ENCODE results near the gene JOSD1.

Gene JOSD1

DNA sequence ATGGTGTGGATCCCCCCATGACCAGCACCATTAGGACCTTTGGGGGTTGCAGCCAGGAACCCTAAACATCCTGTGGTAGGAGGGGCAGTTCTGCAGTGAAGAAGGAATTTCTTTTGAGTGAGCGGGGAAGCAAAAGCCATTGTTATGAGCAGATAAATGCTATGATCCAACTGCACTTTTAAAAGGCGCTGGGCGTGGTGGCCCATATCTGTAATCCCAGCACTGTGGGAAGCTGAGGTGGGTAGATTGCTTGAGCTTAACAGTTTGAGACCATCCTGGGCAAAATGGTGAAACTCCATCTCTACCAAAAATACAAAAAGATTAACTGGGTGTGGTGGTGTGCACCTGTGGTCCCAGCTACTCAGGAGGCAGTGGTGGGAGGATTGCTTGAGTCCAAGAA is 24.9 kb downstream of the JOSD1 start:
- FAIRE-seq, result no peak

DNA sequence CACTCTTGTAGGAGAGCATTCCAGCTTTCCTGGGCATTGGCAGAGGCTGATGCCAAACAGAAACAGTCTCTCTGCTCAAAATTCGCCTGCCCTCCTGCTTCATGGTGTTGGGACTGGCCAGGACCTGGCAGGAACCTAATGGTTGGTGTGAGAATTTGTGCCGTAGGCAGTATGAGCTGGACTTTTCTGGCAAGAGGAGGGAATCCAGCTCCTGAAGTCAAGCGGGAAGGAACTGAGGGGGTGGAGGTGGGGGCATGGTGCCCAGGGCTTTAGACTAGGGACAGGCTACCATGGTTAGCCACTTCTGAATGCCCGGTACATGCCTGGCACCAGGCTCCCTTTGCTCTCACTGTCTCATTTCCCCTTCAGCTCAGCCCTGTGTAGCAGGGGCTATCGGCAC is 25.9 kb downstream of the JOSD1 start:
- no peak for FAIRE-seq

DNA sequence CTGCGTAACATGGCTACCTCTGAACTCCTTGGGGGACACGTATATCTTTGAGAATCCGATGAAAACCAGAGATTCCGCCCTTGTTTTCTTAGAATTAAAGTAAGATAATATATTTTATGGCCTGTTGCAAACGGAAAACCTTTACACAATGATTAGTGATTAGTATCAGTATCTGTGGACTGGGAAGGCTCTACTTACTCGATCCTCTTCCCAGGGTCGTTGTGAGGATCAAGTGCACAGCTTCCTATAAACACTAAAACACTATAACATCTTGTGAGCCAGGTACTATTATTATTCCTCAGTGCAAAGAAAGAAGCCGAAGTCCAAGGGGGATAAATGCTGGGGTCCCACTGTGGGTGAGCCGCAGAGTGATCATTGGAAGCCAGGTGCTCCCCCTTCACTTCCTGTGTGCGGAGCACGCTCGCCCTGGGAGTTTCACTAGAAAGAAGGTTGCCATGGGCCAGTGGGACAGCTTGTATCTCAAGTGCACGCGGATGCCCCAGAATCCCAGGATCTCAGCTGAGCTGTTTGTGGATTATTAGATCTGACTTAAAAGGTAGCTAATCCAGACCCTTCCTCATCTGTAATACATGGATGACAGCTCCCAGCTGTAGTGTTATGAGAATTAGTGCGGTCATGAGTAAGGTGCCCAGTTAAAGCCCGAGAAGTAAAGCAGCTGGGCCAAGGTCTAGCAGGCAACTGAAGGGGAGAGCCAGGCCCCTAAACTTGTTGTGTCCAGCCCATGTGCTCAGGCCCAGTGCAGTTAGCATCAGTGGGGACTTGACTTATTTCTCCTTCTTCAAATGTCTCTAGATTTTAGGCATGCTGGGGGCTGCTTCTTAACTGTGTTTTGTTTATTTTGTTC is 43.5 kb downstream of the JOSD1 start:
- no peak for FAIRE-seq

DNA sequence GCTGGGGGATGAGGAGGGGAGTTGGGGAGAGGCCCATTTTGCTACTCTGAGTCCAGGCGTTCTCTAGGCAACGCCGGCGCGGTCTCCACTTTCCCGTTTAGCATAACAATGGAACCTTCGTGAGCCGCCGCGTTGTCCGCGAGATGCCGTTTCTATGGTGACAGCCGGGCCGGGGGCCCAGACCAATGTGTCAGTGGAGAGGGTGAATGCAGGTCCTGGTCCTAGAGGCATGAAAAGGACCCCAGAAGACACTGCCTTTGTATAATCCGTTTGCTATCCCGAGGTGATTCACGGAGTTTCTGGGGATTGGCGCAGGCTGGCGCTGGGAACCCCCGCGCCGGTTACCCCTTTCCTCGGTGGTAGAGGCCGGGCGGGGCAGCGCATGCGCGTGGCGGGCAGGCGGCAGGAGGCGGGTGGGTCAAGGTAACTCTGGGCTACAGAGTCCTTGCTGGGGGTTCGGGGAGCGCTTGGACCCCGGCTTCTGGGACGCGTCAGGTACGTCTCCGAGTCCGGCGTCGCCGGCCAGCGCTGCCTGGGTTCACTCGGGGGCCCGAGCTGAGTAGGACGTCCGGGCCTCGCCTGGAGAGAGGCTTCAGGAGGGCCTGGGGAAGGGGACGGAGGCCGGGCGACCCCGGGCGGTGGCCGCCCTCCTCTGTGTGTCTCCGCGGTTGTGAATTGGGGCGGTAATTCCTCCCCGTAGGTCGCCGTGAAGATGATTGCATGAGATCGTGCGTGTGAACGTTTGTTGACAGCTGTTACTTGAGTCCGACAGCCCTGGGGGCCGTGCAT is 44.3 kb downstream of the JOSD1 start, which contains the start of the genes CBY1 and FAM227A:
Gene CBY1, plus strand, starts transcription at position 383 of the 789 bp plus-strand sequence. CDS start 11,417 bp downstream, outside the sequence.
Gene FAM227A, minus strand, starts transcription at position 137 of the 789 bp plus-strand sequence. CDS start 6,224 bp downstream, outside the sequence.
- FAIRE-seq, result no peak

DNA sequence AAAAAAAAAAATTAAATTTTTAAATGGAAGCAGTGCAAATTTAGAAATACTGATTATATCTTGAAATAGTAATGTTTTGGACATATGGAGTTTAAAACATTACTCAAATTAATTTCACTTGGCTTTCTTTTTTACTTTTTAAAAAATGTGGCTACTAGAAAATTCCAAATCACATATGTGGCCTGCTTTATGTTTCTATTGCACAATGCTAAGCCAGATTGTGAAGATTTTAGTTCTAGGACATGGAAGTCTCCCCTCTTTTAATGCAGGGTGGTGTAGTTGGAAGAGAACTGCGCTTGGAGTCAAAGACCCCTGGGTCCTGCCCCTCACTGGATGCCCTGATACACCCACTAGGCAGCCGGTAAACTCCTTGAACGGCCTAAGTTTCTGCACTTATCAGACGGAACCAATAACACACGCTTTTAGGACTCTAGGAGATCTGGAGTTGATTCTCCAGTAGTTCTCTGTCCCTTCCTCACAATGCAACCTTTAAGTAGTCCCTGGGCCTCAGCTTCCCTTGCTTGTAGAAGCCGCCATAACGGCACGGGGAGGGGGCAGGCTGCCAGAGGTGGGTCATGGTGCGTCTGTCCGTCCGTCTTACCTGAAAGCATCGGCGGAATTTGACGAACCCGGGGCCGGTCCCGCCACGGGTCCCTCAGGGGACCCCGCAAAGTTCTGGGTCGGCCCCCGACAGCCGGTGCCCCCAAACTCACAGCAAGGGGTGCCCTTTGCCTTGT is 45.1 kb downstream of the JOSD1 start:
- FAIRE-seq, result no peak

DNA sequence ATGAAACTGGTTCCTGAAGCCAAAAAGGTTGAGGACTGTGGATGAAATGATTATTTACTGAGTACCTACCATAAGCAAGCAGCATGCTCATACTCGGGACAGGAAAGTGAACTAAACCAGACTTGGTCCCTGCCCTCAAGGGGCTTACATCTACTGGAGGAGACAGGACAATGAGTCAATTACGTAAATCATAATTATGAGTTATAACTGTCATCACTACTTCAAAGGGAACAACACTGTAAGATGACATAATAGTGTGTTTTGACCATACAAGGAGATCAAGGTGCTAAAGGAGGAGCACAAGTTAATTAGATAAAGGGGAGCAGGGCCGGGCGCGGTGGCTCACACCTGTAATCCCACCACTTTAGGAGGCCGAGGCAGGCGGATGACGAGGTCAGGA is 47.0 kb downstream of the JOSD1 start:
- FAIRE-seq, result no peak

DNA sequence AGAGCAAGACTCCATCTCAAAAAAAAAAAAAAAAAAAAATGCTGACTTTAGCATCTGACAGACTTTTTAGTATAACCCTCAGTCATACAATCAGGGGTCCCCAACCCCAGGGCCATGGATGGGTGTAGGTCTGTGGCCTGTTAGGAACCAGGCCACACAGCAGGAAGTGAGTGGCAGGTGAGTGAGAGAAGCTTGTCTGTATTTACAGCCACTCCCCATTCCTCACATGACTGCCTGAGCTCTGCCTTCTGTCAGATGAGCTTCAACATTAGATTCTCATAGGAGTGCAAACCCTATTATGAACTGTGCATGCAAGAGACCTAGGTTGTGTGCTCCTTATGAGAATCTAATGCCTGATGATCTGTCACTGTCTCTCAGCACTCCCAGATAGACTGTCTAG is 47.9 kb downstream of the JOSD1 start:
- FAIRE-seq, result no peak

DNA sequence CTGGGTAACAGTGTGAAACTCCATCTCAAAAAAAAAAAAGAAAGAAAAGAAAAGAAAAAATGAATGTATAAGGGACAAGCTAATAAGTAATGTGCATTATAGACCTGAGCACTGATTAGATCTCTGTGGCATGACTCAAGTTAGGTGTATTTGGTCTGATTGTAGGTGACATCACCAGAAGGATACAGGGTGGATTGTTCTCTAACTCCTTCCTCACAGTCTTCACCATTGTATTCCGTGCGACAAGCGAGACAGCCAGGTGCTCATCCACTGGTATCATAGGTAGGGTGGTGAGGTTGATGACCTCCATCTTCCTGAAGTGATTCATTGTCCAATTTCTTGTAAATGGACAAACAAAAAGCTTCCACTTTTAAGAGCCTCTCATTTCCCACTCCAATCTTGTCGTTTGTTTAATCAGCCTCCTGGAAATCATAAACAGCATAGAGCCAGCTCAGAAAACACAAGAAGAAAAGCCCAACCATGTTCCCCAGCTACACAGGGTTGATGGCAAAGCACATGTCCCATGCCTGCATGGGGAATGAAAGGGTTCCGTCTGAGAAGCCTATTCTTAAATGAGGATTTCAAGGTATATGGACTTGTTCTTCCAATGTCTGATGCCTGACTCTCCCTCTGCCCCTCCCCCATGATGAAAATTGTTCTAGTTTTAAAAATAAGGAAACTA is 50.8 kb downstream of the JOSD1 start:
- FAIRE-seq, result no peak

DNA sequence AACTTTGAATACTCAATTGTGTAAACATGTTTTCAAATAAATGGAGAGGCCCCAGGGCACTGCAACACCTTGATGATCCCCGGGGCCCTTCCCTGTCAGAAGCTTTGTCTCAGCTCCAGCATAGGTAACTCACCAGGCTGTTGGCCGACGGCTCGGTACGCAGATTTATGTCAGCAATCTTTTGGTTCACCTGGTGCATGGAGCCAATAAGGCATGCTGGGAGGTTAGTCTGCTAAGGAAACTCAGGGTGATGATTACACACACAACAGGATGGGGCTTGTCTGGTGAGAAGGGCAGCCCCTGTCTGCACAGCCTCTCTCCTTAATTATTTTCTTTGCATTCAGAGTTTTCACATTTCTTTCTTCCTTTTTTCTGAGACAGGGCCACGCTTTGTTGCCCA is 55.3 kb downstream of the JOSD1 start:
- FAIRE-seq, result no peak

DNA sequence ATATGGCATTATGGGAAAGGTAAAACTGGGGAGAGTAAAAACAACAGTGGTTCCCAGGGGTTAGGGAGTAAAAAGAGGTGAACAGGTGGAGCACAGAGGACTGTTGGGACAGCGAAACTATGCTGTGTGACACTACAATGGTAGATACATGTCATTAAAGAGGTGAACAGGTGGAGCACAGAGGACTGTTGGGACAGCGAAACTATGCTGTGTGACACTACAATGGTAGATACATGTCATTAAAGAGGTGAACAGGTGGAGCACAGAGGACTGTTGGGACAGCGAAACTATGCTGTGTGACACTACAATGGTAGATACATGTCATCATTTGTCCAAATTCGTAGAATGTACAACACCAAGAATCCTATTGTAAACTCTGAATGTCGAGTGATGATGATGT is 56.5 kb downstream of the JOSD1 start:
- peak; percentile 83 for FAIRE-seq

DNA sequence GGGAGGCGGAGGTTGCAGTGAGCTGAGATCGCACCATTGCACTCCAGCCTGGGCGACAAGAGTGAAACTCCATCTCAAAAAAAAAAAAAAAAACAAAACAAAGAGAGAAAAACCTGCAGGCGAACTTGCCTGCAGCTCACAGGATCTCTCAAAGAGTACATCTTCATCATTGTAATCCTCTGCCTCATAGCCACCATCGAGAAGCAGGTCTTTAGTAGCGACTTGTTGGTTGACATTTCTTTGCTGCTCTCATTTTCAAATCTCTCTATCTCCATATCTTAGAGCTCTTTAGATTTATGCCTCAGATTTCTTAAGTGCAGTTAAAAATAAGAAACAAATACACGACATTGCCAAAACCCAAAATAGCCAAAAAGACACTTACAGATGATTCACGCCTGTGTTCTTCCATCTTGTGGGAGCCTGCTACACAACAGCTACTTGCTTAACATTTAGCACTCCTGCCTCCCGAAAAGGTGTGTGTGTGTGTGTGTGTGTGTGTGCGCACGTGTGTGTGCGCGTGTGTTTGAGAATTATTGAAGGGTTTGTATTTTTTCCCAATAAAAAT is 59.2 kb downstream of the JOSD1 start:
- no peak for FAIRE-seq

DNA sequence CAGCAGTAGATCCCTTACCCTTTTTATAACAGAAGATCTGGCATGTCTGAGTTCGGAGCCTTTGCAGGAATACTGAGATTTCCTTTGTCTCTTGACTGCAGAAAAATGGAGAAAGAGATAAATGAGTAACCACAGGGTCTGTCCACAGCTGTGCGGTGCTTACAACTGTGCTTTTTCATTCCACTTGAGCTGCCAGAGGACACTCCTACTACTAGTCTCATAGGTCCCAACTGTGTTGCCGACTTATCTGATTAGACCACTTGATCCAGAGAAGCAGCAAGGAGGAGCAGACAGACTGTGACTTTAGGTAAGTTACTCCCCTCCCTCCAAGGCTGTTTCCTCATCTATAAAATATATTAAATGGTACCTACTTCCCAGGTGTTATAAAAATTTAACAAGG is 62.0 kb downstream of the JOSD1 start:
- FAIRE-seq, result no peak

DNA sequence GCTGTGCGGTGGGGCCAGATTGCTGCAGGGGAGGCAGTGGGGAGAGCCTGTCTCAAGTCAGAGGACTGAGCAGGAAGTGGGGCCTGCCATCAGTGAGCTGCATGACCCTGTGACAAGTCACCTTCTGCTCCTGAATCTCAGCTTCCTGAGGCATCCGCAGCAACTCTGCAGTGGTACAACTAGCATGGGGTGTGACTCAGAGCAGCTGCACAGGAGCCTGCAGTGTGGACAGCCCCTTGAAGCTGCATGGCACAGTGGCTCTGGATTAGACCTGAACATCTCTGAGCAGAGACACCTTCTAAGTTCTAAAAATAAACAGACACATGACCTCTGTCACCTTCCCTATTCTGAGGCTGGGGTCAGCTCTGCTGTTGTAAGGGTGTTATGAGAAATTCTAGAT is 62.5 kb downstream of the JOSD1 start:
- FAIRE-seq, result no peak

Data from A204.1 (cell line).